ENCODE data around the gene CNPY4.

CNPY4 gene

GRCh38 chr7:100077205-100077604, 42.2 kb upstream of the CNPY4 start:
- no peak overlapping the region for H3K4me3 ChIP-seq (replicated peaks in 1 of 2; ENCODE audit: low read depth in 2 of 2, low read length in 2 of 2)
- DNase-seq (ENCODE audit: low read depth in 2 of 2), result no peak
- TF ChIP-seq CTCF (IDR thresholded peaks at IDR 0.05; ENCODE audit: low read depth, low read length), result no peak

GRCh38 chr7:100079024-100079560, 40.3 kb upstream of the CNPY4 start:
- no peak for DNase-seq (ENCODE audit: low read depth in 2 of 2)
- TF ChIP-seq CTCF (IDR thresholded peaks at IDR 0.05; ENCODE audit: low read depth, low read length), result no peak
- H3K4me3 ChIP-seq (replicated peaks in 1 of 2; ENCODE audit: low read depth in 2 of 2, low read length in 2 of 2), result no peak overlapping the region

GRCh38 chr7:100080907-100081534, 38.4 kb upstream of the CNPY4 start:
- H3K4me3 ChIP-seq (replicated peaks in 1 of 2; ENCODE audit: low read depth in 2 of 2, low read length in 2 of 2), result peak overlapping the region; percentile 82 to 95
- no peak for TF ChIP-seq CTCF (IDR thresholded peaks at IDR 0.05; ENCODE audit: low read depth, low read length)
- DNase-seq (ENCODE audit: low read depth in 2 of 2), result no peak

GRCh38 chr7:100081535-100082102, 37.8 kb upstream of the CNPY4 start, which contains the start of gene ZNF3:
TSS of gene ZNF3 (minus strand) at chr7:100081723. CDS start at chr7:100077357, 4,366 bp downstream.
- peak; percentile 99 for DNase-seq (ENCODE audit: low read depth in 2 of 2)
- peak within 1 kb of the TSS; percentile 82 to 95 for H3K4me3 ChIP-seq (replicated peaks in 1 of 2; ENCODE audit: low read depth in 2 of 2, low read length in 2 of 2)
- TF ChIP-seq CTCF (IDR thresholded peaks at IDR 0.05; ENCODE audit: low read depth, low read length), result peak; percentile 74

GRCh38 chr7:100082978-100083377, 36.5 kb upstream of the CNPY4 start:
- no peak overlapping the region for H3K4me3 ChIP-seq (replicated peaks in 1 of 2; ENCODE audit: low read depth in 2 of 2, low read length in 2 of 2)
- no peak for TF ChIP-seq CTCF (IDR thresholded peaks at IDR 0.05; ENCODE audit: low read depth, low read length)
- DNase-seq (ENCODE audit: low read depth in 2 of 2), result no peak

- H3K4me3 ChIP-seq (replicated peaks in 1 of 2; ENCODE audit: low read depth in 2 of 2, low read length in 2 of 2), result no peak overlapping the region
- TF ChIP-seq CTCF (IDR thresholded peaks at IDR 0.05; ENCODE audit: low read depth, low read length), result no peak
- no peak for DNase-seq (ENCODE audit: low read depth in 2 of 2)
Observed at GRCh38 chr7:100085515-100085914, 33.9 kb upstream of the CNPY4 start.
